AG04449 (cell line): ENCODE data around the gene FANCE.

Experiments used
- CTCF ChIA-PET: fragments of 350-600 bp; formaldehyde crosslinking; extraction: SDS; loops from one replicate; lab custom pipeline; 2021; ENCODE audit warnings: antibody characterized with exemption; lab: Yijun Ruan, JAX
- POLR2A ChIA-PET: fragments of 400-600, 350-600 bp; formaldehyde crosslinking; extraction: SDS; loops from one replicate; lab custom pipeline; 2020; ENCODE audit warnings: antibody characterized with exemption, inconsistent platforms; lab: Yijun Ruan, JAX
- DNase-seq: peaks from one replicate; pipeline ENCODE4 v3.0.0-alpha.2; 2010; ENCODE audit warnings: low read depth, low spot score
- H3K4me3 ChIP-seq: 2 replicates; pipeline ENCODE4 v1.5.1; 2011; ENCODE audit warnings: low read depth, mild to moderate bottlenecking, control low read depth, low read length
- TF ChIP-seq, protein P1 (sequence below): IDR thresholded peaks from one replicate; pipeline ENCODE4 v1.5.1; 2011; ENCODE audit warnings: mild to moderate bottlenecking, moderate library complexity, low read length, control low read depth, inconsistent platforms; ENCODE audit not compliant: insufficient read depth; ENCODE audit errors: missing control alignments

Gene FANCE

DNA sequence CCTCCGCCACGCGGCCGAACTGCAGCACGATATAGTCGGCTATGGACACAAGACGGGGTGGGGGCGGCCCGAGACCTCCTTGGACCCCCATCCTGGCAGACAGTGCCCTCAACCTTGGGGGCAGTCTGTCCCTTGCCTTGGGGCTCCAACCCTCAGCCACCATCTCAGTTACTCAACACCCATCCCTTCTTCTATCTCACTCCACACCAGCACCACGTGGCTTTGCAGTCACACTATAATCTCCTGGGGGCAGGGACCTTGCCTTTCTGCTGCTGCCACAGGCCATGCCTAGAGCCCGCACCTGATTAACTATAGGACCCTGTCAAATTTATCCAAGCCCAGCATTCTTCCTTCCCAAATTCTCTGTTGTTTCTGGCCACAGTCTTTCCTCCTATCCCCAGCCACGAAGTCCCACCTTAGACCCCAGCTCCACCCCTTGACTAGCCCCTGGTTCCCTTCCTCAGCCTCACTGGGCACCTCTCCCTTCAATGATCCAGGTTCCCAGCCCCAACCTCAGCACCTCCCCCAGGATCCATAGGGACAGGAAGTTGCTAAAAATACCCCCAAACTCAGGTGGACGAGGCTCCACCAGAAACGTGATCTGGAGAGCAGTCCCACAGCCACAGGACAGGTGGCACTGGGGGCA is 46.4 kb downstream of the FANCE start:
- TF ChIP-seq, protein P1, sequence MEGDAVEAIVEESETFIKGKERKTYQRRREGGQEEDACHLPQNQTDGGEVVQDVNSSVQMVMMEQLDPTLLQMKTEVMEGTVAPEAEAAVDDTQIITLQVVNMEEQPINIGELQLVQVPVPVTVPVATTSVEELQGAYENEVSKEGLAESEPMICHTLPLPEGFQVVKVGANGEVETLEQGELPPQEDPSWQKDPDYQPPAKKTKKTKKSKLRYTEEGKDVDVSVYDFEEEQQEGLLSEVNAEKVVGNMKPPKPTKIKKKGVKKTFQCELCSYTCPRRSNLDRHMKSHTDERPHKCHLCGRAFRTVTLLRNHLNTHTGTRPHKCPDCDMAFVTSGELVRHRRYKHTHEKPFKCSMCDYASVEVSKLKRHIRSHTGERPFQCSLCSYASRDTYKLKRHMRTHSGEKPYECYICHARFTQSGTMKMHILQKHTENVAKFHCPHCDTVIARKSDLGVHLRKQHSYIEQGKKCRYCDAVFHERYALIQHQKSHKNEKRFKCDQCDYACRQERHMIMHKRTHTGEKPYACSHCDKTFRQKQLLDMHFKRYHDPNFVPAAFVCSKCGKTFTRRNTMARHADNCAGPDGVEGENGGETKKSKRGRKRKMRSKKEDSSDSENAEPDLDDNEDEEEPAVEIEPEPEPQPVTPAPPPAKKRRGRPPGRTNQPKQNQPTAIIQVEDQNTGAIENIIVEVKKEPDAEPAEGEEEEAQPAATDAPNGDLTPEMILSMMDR = no peak
- peak overlapping the region; percentile 77 for H3K4me3 ChIP-seq
- ChIA-PET CTCF (interaction anchor here (1.0 to 2.1 kb wide), 4 partner anchors 24 to 238 kb away, joined by 3 to 6 read pairs (median 4); partner anchors contain the start of gene ARMC12), POLR2A (interaction anchor here (1.1 to 3.9 kb wide), 6 partner anchors 9 to 30 kb away, joined by 3 to 22 read pairs (median 6); partner anchors contain the start of gene RPL10A)
- no peak for DNase-seq

DNA sequence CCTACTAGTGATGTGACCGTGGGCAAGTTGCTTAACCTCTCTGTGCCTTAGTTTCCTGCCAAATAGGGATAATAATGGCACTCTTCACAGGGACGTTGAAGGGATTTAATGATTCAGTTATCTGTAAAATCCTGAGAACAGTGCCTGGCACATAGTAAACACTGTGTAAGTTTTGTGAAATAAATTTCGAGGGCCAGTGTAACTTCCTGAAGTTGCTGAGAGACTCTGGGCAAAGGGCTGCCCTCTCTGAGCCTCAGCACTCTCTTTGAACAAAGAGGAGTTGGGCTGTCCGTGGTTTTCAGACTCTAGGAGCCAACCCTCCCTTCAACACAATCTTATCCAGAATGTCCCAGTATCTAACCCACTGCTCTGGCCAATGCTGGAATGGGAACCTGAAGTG is 47.2 kb downstream of the FANCE start:
- no peak overlapping the region for H3K4me3 ChIP-seq
- TF ChIP-seq, protein P1 = no peak
- CTCF ChIA-PET = interaction anchor here (0.9 kb wide), 1 partner anchor 41 kb away, joined by 4 read pairs; no protein-coding TSS in a partner anchor

DNA sequence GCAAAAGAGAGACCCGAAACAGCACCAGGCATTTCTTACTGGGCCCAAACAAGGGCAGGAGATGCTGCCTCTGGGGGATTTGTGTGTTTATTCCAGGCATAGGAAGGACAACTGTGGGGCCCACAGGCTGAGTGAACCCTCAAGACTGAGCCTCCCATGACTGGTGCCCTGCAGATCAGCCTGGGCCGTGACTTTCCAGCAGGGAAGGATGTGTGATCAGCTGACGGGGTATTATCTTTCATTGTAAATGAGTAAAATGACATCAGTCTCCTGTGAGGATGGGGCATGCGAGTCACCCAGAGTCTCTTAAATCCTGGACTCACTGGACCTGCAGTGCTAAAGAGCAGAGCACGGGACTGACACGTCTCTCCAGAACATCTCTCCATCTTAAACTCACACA is 48.6 kb downstream of the FANCE start:
- TF ChIP-seq, protein P1 = no peak
- no peak overlapping the region for H3K4me3 ChIP-seq
- DNase-seq = no peak
- ChIA-PET CTCF (no interaction called here), POLR2A (no interaction called here)

More for the DNA sequence above, 47.2 kb downstream of the FANCE start:
- POLR2A ChIA-PET = interaction anchor here (0.6 kb wide), 1 partner anchor 714 kb away, joined by 3 read pairs; no protein-coding TSS in a partner anchor
- no peak for DNase-seq

DNA sequence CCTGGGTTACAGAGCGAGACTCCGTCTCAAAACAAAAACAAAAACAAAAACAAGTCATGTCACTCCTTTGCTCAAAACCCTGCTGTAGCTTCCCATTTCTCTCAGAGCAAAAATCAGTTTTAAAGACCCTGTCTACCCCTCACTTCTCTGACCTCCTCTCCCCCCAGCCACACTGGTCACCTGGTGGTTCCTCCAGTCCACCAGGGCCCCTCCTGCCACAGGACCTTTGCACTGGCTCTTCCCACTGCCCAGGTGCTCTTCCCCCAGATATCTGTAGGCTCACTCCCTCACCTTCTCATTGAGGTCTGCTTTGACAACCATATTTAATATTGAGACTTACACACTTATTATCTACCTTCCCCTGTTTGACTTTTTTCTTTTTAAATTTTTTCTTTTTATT is 49.6 kb downstream of the FANCE start:
- TF ChIP-seq, protein P1 = no peak
- ChIA-PET CTCF (interaction anchor here (1.2 kb wide), 1 partner anchor 36 kb away, joined by 3 read pairs; no protein-coding TSS in a partner anchor), POLR2A (no interaction called here)
- no peak for DNase-seq
- H3K4me3 ChIP-seq = no peak overlapping the region

DNA sequence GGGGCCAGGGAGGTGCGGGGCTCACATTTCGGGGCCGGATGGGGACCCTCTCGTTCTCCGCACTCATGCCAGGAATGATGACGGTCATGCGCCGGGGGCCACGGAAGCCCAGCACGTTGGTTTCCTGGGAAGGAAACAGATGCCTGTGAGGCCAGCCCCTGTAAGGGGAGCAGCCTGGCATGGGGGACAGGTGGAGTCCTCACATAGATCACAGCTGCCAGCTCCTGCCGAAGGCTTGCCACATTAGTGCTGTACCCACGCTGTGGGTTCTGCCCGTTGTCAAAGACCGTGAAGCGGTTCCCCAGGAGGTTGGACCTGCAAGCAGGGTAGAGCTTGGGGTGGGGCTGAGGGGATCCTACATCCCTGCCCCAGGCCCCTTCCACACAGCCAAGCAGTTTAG is 51.4 kb downstream of the FANCE start:
- no peak overlapping the region for H3K4me3 ChIP-seq
- no peak for DNase-seq
- ChIA-PET POLR2A (no interaction called here), CTCF (interaction anchor here (1.2 kb wide), 1 partner anchor 20 kb away, joined by 4 read pairs; no protein-coding TSS in a partner anchor)
- TF ChIP-seq, protein P1 = no peak

DNA sequence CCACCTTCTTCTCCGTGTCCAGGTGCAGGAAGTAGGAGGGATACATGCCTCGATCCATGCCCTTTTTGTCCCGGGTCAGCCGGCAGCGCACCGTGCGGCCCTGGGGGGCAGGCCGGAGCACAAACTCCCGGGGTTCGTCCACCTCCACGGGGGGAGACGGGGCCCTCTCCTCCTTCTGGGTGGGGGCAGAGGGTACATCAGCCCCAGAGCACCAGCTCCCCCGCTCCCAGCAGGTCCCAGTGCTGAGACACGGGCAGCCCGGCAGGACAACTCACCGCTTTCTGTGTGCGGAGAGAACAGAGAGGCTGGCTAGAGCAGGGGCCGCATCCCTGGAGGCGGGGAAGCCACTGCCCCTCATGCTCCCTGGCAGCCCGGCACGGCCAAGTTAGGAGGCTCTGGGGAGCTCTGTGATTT is 53.9 kb downstream of the FANCE start:
- ChIA-PET POLR2A (no interaction called here), CTCF (interaction anchor here (1.0 to 1.2 kb wide), 3 partner anchors 16 to 231 kb away, joined by 3 to 8 read pairs (median 4); partner anchors contain the start of gene ARMC12)
- H3K4me3 ChIP-seq = no peak overlapping the region

More for the DNA sequence above, 53.9 kb downstream of the FANCE start:
- no peak for DNase-seq
- TF ChIP-seq, protein P1 = no peak
